ENCODE results near the gene UQCRQ. TPM values are rescaled to one million over a fixed set of nuclear protein-coding genes. Genes with fewer than 3 reads are reported as not detected.

The UQCRQ gene
- total and polyA plus RNA-seq, 2 donors (not counting 3 experiments of a cell fraction or from before 2014, with no cell fraction given), result 246 to 390 TPM

DNA sequence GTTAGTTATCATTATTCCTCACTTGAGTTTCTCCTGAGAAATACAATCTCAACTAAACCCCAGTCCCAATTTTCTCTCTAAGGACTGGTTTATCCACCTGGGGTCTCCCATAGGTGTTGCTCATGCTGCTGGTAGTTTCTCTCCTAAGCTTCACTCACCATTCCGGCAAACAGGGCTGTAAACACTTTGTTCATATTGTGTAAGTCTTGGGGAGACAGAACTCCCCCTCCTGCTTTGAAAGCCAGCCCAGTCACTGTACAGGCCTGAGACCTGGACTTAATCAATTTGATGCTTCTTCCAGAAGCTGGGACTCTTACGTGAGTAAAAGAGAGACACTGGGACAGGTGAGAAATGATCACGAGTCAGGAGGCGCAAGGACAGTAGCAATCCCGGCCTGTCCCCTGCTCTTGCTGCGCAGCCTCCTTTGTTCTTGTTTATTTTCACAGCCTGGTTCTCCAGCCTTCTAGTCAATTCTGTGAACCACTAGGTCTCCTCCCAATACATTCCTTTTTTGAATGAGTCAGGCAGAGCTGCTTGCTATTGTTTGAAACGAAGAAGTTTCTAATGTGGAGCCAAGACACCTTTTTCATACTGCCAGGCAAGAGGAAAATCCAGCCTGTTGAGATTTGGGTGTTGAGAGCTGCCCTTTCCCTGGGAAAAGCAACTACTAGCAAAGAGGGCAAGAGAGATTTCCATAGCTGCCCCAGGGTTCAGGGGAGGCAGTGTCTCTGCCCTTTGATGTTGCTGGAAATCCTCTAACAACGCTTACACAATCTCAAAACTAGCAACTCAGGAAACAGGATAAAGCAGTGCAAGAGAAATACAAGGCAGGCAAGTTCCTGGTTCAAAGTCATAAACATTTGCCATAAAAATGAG lies 26.8 kb upstream of the UQCRQ start:
- TSS peak; percentile 50 for BruUV-seq (replicated peaks)
- H3K9me3 ChIP-seq (replicated peaks; ENCODE audit: control insufficient read depth, insufficient read depth, low read length), result no peaks in the 10 kb centered on the region
- no peaks in the 10 kb centered on the region for H4K20me1 ChIP-seq (replicated peaks; ENCODE audit: control insufficient read depth, extremely low read depth, insufficient read depth, low read length)
- no peaks in the 10 kb centered on the region for H3K36me3 ChIP-seq (ENCODE audit: control insufficient read depth in 2 of 2, extremely low read depth in 1 of 2, insufficient read depth in 2 of 2, low read length in 2 of 2)
- peaks cover 22% of the 10 kb centered on the region for H3K4me1 ChIP-seq (ENCODE audit: control insufficient read depth, extremely low read depth, insufficient read depth, low read length)
- H2AFZ ChIP-seq (ENCODE audit: low read depth, low read length), result peak overlapping the region; percentile 90
- H3K4me2 ChIP-seq (ENCODE audit: insufficient read depth, low read length), result peak overlapping the region; percentile 59
- H3K27me3 ChIP-seq (ENCODE audit: control insufficient read depth in 2 of 2, insufficient read depth in 2 of 2, low read length in 2 of 2), result no peaks in the 10 kb centered on the region
- dilution Hi-C loops (cut with MboI; ENCODE audit: extremely low pct_ligation_motif_present, low sequenced_read_pairs), result no loop called here
- intact Hi-C loops (cut with micrococcal nuclease), result loop anchor here (1.0 kb wide), 2 partner anchors 9 to 27 kb away; partner anchors contain the start of genes GDF9, SHROOM1 and UQCRQ
- peak; percentile 93 for DNase-seq (ENCODE audit: low read depth, low spot score)
- H3K79me2 ChIP-seq (ENCODE audit: control insufficient read depth, insufficient read depth, low read length), result no peaks in the 10 kb centered on the region
- POLR2A ChIA-PET, result interaction anchor here (0.7 kb wide), 1 partner anchor 76 kb away, joined by 3 read pairs; no protein-coding TSS in a partner anchor
- peak overlapping the region; percentile 76 for H3K27ac ChIP-seq (ENCODE audit: insufficient read depth, low read depth, low read length)
- CTCF ChIA-PET, result interaction anchor here (1.0 to 2.2 kb wide), 7 partner anchors 9 to 44 kb away, joined by 3 to 10 read pairs (median 7); partner anchors contain the start of genes GDF9, SHROOM1 and UQCRQ
- TF ChIP-seq JUN (IDR thresholded peaks at IDR 0.05; ENCODE audit: borderline replicate concordance, insufficient read depth, insufficient read length, low read depth) (peak; percentile 16), POLR2A (IDR thresholded peaks at IDR 0.05; ENCODE audit: low read depth, low read length) (no peak), FOS (IDR thresholded peaks at IDR 0.05; ENCODE audit: borderline replicate concordance, insufficient read depth, low read length) (peak; percentile 38), EZH2 (IDR thresholded peaks at IDR 0.05; ENCODE audit: borderline replicate concordance, low read depth, low read length, severe bottlenecking) (no peak)
- peak overlapping the region in 1 of 3 experiments; percentile 13 for H3K4me3 ChIP-seq (replicated peaks in 1 of 3; ENCODE audit: insufficient read depth in 1 of 3, low read depth in 1 of 3, low read length in 3 of 3)
- peak overlapping the region; percentile 35 for H3K9ac ChIP-seq (replicated peaks; ENCODE audit: extremely low read depth, insufficient read depth, low read length)
- no peaks in the 10 kb centered on the region for H3K9me1 ChIP-seq (replicated peaks; ENCODE audit: control insufficient read depth, extremely low read depth, insufficient read depth, low read length)
- no peak for FAIRE-seq

DNA sequence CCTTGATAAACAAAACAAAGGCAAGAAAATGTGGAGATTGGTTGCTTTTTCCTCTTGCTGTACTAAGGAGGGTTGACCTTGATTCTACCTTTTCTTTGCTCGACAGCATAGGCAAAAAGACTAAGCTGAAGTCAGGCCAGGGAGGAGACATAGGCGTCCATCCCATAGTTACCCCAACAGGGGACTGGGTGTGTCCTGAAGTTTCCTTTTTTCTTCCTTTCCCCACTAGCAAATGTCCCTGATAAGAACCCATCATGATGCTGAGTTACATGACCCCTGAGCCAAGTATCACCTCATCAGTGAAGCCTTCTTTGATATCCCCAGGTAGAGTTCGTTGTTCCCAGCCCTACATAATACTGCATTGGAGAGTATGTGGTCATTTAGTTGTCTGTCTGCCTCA lies 26.1 kb upstream of the UQCRQ start:
- peak overlapping the region; percentile 76 for H3K27ac ChIP-seq (ENCODE audit: insufficient read depth, low read depth, low read length)
- H3K27me3 ChIP-seq (ENCODE audit: control insufficient read depth in 2 of 2, insufficient read depth in 2 of 2, low read length in 2 of 2), result no peaks in the 10 kb centered on the region
- intact Hi-C loops (cut with micrococcal nuclease), result loop anchor here (1.0 kb wide), 1 partner anchor 26 kb away; the partner anchor contains the start of genes GDF9 and UQCRQ
- CTCF ChIA-PET, result interaction anchor here (1.0 to 2.2 kb wide), 7 partner anchors 9 to 26 kb away, joined by 3 to 10 read pairs (median 4); partner anchors contain the start of genes GDF9, SHROOM1 and UQCRQ
- H3K4me2 ChIP-seq (ENCODE audit: insufficient read depth, low read length), result peak overlapping the region; percentile 59
- TF ChIP-seq, protein P1, sequence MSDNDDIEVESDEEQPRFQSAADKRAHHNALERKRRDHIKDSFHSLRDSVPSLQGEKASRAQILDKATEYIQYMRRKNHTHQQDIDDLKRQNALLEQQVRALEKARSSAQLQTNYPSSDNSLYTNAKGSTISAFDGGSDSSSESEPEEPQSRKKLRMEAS (IDR thresholded peaks at IDR 0.05; ENCODE audit: insufficient read depth, insufficient read length), result no peak
- TF ChIP-seq GATA2 (IDR thresholded peaks at IDR 0.05; ENCODE audit: insufficient read depth, insufficient read length, low read depth, low read length) (no peak), POLR2A (IDR thresholded peaks at IDR 0.05; ENCODE audit: low read depth, low read length) (no peak), FOS (IDR thresholded peaks at IDR 0.05; ENCODE audit: borderline replicate concordance, insufficient read depth, low read length) (no peak), MYC (IDR thresholded peaks at IDR 0.05; ENCODE audit: low read depth, low read length) (no peak), JUN (IDR thresholded peaks at IDR 0.05; ENCODE audit: borderline replicate concordance, insufficient read depth, insufficient read length, low read depth) (no peak)
- TF ChIP-seq, protein P2, sequence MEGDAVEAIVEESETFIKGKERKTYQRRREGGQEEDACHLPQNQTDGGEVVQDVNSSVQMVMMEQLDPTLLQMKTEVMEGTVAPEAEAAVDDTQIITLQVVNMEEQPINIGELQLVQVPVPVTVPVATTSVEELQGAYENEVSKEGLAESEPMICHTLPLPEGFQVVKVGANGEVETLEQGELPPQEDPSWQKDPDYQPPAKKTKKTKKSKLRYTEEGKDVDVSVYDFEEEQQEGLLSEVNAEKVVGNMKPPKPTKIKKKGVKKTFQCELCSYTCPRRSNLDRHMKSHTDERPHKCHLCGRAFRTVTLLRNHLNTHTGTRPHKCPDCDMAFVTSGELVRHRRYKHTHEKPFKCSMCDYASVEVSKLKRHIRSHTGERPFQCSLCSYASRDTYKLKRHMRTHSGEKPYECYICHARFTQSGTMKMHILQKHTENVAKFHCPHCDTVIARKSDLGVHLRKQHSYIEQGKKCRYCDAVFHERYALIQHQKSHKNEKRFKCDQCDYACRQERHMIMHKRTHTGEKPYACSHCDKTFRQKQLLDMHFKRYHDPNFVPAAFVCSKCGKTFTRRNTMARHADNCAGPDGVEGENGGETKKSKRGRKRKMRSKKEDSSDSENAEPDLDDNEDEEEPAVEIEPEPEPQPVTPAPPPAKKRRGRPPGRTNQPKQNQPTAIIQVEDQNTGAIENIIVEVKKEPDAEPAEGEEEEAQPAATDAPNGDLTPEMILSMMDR (IDR thresholded peaks at IDR 0.05; ENCODE audit: extremely low read depth in 1 of 2, insufficient read depth in 1 of 2, low read depth in 1 of 2, low read length in 2 of 2), result no peak
- POLR2A ChIA-PET, result no interaction called here
- no peaks in the 10 kb centered on the region for H4K20me1 ChIP-seq (replicated peaks; ENCODE audit: control insufficient read depth, extremely low read depth, insufficient read depth, low read length)
- H3K9ac ChIP-seq (replicated peaks; ENCODE audit: extremely low read depth, insufficient read depth, low read length), result peak overlapping the region; percentile 35
- no peaks in the 10 kb centered on the region for H3K9me3 ChIP-seq (replicated peaks; ENCODE audit: control insufficient read depth, insufficient read depth, low read length)
- no peak for DNase-seq (ENCODE audit: low read depth, low spot score)
- H3K4me1 ChIP-seq (ENCODE audit: control insufficient read depth, extremely low read depth, insufficient read depth, low read length), result peaks cover 22% of the 10 kb centered on the region
- no peaks in the 10 kb centered on the region for H3K36me3 ChIP-seq (ENCODE audit: control insufficient read depth in 2 of 2, extremely low read depth in 1 of 2, insufficient read depth in 2 of 2, low read length in 2 of 2)
- peak overlapping the region; percentile 90 for H2AFZ ChIP-seq (ENCODE audit: low read depth, low read length)
- no peaks in the 10 kb centered on the region for H3K79me2 ChIP-seq (ENCODE audit: control insufficient read depth, insufficient read depth, low read length)
- BruUV-seq (replicated peaks), result no TSS peak
- dilution Hi-C loops (cut with MboI; ENCODE audit: extremely low pct_ligation_motif_present, low sequenced_read_pairs), result no loop called here
- FAIRE-seq, result peak; percentile 93
- no peak overlapping the region for H3K4me3 ChIP-seq (replicated peaks in 1 of 3; ENCODE audit: insufficient read depth in 1 of 3, low read depth in 1 of 3, low read length in 3 of 3)
- no peaks in the 10 kb centered on the region for H3K9me1 ChIP-seq (replicated peaks; ENCODE audit: control insufficient read depth, extremely low read depth, insufficient read depth, low read length)
